MM.1S (cell line): Measurements from ENCODE around the gene TSPO2.

ENCODE experiments used
- DNase-seq: peaks from one replicate; pipeline ENCODE4 v3.0.0-alpha.2; 2015
- H2AFZ ChIP-seq: fragments of 300-600 bp; sonication (generic); 2 replicates; pipeline ENCODE4 v1.6.0; 2016; ENCODE audit warnings: antibody characterized with exemption, low read length
- H3F3A ChIP-seq: fragments of 300-600 bp; sonication (generic); 2 replicates; pipeline ENCODE4 v1.6.1; 2016; ENCODE audit warnings: mild to moderate bottlenecking, antibody characterized with exemption, low read length, moderate library complexity, mixed read lengths; ENCODE audit not compliant: insufficient read depth
- H3K27ac ChIP-seq: fragments of 300-600 bp; sonication (generic); 2 replicates; pipeline ENCODE4 v1.5.1; 2016; ENCODE audit warnings: mild to moderate bottlenecking, low read length
- H3K27me3 ChIP-seq: fragments of 300-600 bp; sonication (generic); replicated peaks from 2 replicates; pipeline ENCODE4 v1.6.0; 2016; ENCODE audit warnings: low read length; ENCODE audit not compliant: insufficient read depth
- H3K36me3 ChIP-seq: fragments of 300-600 bp; sonication (generic); replicated peaks from 2 replicates; pipeline ENCODE4 v1.6.1; 2016; ENCODE audit warnings: mild to moderate bottlenecking, low read length, mixed read lengths; ENCODE audit not compliant: insufficient read depth
- H3K4me1 ChIP-seq: fragments of 300-600 bp; sonication (generic); 2 replicates; pipeline ENCODE4 v1.6.1; 2016; ENCODE audit warnings: low read length, mixed read lengths
- H3K4me2 ChIP-seq: fragments of 300-600 bp; sonication (generic); 2 replicates; pipeline ENCODE4 v1.6.0; 2016; ENCODE audit warnings: low read depth, low read length
- H3K4me3 ChIP-seq: fragments of 300-600 bp; sonication (generic); 2 replicates; pipeline ENCODE4 v1.5.1; 2016; ENCODE audit warnings: low read length, mixed read lengths
- H3K79me2 ChIP-seq: fragments of 300-600 bp; sonication (generic); 2 replicates; pipeline ENCODE4 v1.6.1; 2016; ENCODE audit warnings: mixed run types, low read length, mixed read lengths
- H3K9ac ChIP-seq: fragments of 300-600 bp; sonication (generic); 2 replicates; pipeline ENCODE4 v1.6.1; 2016; ENCODE audit warnings: low read length, mixed read lengths
- H3K9me2 ChIP-seq: fragments of 300-600 bp; sonication (generic); replicated peaks from 2 replicates; pipeline ENCODE4 v1.6.1; 2016; ENCODE audit warnings: mild to moderate bottlenecking, low read length, mixed read lengths; ENCODE audit not compliant: insufficient read depth
- H3K9me3 ChIP-seq: fragments of 300-600 bp; sonication (generic); replicated peaks from 2 replicates; pipeline ENCODE4 v1.6.1; 2016; ENCODE audit warnings: mild to moderate bottlenecking, low read length, mixed read lengths; ENCODE audit not compliant: insufficient read depth
- H4K20me1 ChIP-seq: fragments of 300-600 bp; sonication (generic); 2 replicates; pipeline ENCODE4 v1.6.1; 2016; ENCODE audit warnings: mild to moderate bottlenecking, low read length, moderate library complexity, mixed read lengths; ENCODE audit not compliant: insufficient read depth
- EZH2 ChIP-seq: fragments of 300-600 bp; sonication (generic); optimal IDR thresholded peaks from 2 replicates; pipeline ENCODE3; 2017; ENCODE audit warnings: low read depth, mild to moderate bottlenecking, antibody characterized with exemption, low read length, mixed read lengths
- EZH2phosphoT487 ChIP-seq: fragments of 300-600 bp; sonication (generic); IDR thresholded peaks from 2 replicates; pipeline ENCODE4 v1.6.1; 2018; ENCODE audit warnings: antibody characterized with exemption, low read length
- TF ChIP-seq, protein P1 (sequence below): fragments of 300-600 bp; sonication (generic); IDR thresholded peaks from 2 replicates; pipeline ENCODE4 v1.5.1; 2016; ENCODE audit warnings: antibody characterized with exemption, low read length, mixed read lengths

Gene TSPO2

DNA sequence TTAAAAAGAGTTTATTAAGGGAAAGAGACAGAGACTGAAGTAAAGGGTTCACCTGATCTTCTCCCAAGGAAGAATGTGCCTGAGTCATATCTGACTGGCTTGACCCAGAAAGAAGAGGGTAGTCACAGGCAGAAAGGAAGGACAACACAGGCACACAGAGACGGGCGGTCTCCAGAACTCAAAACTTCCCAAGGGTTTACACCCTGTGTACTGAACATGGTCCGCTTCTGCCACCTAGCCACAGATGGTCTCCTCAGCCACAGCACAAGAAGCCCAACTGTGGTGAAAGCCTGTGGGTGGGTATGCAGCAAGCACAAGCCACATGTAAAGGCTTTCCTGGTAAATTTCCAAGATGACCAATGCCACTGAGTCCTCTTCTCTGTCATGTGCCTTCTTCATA is 20.4 kb upstream of the TSPO2 start:
- no peak overlapping the region for H3K4me2 ChIP-seq
- no peaks in the 10 kb centered on the region for H3K9me2 ChIP-seq
- H2AFZ ChIP-seq, result no peak overlapping the region
- H3K27ac ChIP-seq, result no peak overlapping the region
- H4K20me1 ChIP-seq, result no peaks in the 10 kb centered on the region
- peaks cover 3% of the 10 kb centered on the region for H3F3A ChIP-seq
- no peak overlapping the region for H3K4me3 ChIP-seq
- no peak for DNase-seq
- H3K27me3 ChIP-seq, result no peaks in the 10 kb centered on the region
- no peak for TF ChIP-seq EZH2
- no peaks in the 10 kb centered on the region for H3K36me3 ChIP-seq
- no peaks in the 10 kb centered on the region for H3K9me3 ChIP-seq
- peaks cover 3% of the 10 kb centered on the region; the same call in 1 of the 2 replicates for H3K4me1 ChIP-seq
- H3K79me2 ChIP-seq, result no peaks in the 10 kb centered on the region
- H3K9ac ChIP-seq, result no peak overlapping the region

DNA sequence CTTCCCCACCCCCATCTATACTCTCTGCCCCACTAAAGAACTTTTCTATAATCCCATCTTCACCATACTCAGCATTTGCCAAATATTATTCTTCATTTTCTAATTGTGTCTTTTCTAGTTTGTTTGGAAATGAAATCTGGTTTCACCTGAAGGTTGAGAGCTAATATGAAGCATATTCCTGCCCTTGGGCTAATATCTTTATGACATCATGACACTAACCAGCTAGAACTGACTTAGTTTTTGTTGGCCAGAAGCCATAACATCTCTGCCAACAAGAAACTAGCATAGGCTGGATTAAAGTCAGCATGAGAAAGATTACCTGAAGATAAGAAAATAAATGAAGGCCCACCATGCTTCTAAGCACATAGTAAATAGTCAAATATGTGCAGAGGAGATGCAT is 20.0 kb upstream of the TSPO2 start:
- Histone ChIP-seq H2AFZ (no peak overlapping the region), H3K4me2 (no peak overlapping the region)

DNA sequence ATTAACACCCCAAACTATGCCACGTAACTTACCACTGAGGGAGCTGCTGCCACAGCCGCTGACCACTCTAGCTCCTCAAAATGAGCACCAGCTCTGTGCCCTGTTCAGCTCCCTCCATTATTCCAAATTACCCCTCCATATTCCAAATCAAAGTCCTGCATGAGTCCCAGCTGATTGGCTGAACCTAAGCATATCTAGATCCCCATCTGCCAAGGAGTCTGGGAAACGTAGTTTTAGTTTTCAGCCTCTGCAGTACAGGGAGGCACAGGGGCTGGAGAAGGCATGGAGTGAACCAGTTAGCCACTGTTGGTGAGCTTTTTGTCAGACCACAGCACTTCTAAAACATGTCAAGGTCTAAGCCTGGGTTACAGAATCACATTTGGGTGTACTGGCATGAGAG is 19.2 kb upstream of the TSPO2 start:
- H3K4me1 ChIP-seq, result peaks cover 8% of the 10 kb centered on the region; the same call in 1 of the 2 replicates
- no peak overlapping the region for H3K9ac ChIP-seq
- H2AFZ ChIP-seq, result no peak overlapping the region
- H3K4me2 ChIP-seq, result no peak overlapping the region
- H3K27ac ChIP-seq, result no peak overlapping the region
- H3F3A ChIP-seq, result peaks cover 10% of the 10 kb centered on the region
- no peaks in the 10 kb centered on the region for H3K9me3 ChIP-seq
- no peak for DNase-seq
- no peak overlapping the region for H3K4me3 ChIP-seq
- no peaks in the 10 kb centered on the region for H3K79me2 ChIP-seq
- H3K9me2 ChIP-seq, result no peaks in the 10 kb centered on the region
- no peaks in the 10 kb centered on the region for H4K20me1 ChIP-seq
- no peaks in the 10 kb centered on the region for H3K27me3 ChIP-seq
- H3K36me3 ChIP-seq, result no peaks in the 10 kb centered on the region
- TF ChIP-seq, protein P1, sequence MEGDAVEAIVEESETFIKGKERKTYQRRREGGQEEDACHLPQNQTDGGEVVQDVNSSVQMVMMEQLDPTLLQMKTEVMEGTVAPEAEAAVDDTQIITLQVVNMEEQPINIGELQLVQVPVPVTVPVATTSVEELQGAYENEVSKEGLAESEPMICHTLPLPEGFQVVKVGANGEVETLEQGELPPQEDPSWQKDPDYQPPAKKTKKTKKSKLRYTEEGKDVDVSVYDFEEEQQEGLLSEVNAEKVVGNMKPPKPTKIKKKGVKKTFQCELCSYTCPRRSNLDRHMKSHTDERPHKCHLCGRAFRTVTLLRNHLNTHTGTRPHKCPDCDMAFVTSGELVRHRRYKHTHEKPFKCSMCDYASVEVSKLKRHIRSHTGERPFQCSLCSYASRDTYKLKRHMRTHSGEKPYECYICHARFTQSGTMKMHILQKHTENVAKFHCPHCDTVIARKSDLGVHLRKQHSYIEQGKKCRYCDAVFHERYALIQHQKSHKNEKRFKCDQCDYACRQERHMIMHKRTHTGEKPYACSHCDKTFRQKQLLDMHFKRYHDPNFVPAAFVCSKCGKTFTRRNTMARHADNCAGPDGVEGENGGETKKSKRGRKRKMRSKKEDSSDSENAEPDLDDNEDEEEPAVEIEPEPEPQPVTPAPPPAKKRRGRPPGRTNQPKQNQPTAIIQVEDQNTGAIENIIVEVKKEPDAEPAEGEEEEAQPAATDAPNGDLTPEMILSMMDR, result no peak
- no peak for TF ChIP-seq EZH2phosphoT487
- TF ChIP-seq EZH2, result no peak

More for the DNA sequence above, 20.0 kb upstream of the TSPO2 start:
- H4K20me1 ChIP-seq, result no peaks in the 10 kb centered on the region
- H3K9ac ChIP-seq, result no peak overlapping the region
- no peak for DNase-seq
- H3K79me2 ChIP-seq, result no peaks in the 10 kb centered on the region
- no peak overlapping the region for H3K27ac ChIP-seq
- no peaks in the 10 kb centered on the region for H3K9me3 ChIP-seq
- H3K27me3 ChIP-seq, result no peaks in the 10 kb centered on the region
- peaks cover 7% of the 10 kb centered on the region for H3F3A ChIP-seq
- TF ChIP-seq, protein P1, result no peak
- TF ChIP-seq EZH2phosphoT487 (no peak), EZH2 (no peak)
- no peaks in the 10 kb centered on the region for H3K36me3 ChIP-seq
- H3K9me2 ChIP-seq, result no peaks in the 10 kb centered on the region
- H3K4me1 ChIP-seq, result peaks cover 8% of the 10 kb centered on the region; the same call in 1 of the 2 replicates
- no peak overlapping the region for H3K4me3 ChIP-seq

DNA sequence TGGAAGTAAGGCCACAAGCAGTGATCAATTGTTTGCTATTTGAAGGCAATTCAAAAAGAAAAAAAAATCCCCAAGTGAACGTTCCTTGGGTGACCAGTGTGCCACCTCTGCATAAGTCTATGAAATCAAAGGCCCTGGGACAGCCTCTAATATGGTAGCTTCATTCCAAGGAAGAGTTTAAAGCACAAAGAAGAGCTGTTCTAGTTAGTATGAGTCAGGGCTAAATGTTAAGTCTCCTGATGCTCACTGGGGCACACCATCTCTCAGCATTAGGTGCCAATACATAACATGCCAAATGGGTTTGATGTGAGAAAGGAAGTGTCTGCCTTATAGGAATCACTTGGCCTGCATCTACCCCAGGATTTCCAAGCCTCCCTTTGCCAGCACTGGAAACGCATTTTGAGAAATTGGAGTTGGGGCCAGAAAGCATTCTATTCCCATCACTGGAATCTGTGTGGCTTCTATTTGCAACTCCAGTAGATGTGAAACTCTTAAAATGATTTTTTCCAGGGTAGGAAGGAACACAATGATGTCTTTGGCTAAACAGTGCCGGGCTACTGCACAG is 16.2 kb upstream of the TSPO2 start:
- no peaks in the 10 kb centered on the region for H3K9me2 ChIP-seq
- no peak overlapping the region for H3K27ac ChIP-seq
- H3K9me3 ChIP-seq, result no peaks in the 10 kb centered on the region
- no peak overlapping the region for H2AFZ ChIP-seq
- peaks cover 10% of the 10 kb centered on the region for H3F3A ChIP-seq
- H3K4me2 ChIP-seq, result no peak overlapping the region
- H3K36me3 ChIP-seq, result no peaks in the 10 kb centered on the region
- no peaks in the 10 kb centered on the region for H4K20me1 ChIP-seq
- H3K4me3 ChIP-seq, result no peak overlapping the region
- no peak for TF ChIP-seq EZH2
- TF ChIP-seq, protein P1, result no peak
- TF ChIP-seq EZH2phosphoT487, result no peak
- peaks cover 13% of the 10 kb centered on the region for H3K4me1 ChIP-seq
- H3K9ac ChIP-seq, result no peak overlapping the region
- DNase-seq, result no peak
- H3K27me3 ChIP-seq, result no peaks in the 10 kb centered on the region
- no peaks in the 10 kb centered on the region for H3K79me2 ChIP-seq
